GM12878 (cell line): ENCODE measurements around the gene VMO1. TPM values are rescaled to one million over a fixed set of nuclear protein-coding genes. Genes with fewer than 3 reads are reported as not detected.
A peak's percentile ranks its signal among the peaks of the same experiment; 100 is the strongest.

Experiments
- ATF7 ChIP-seq: fragments of 450-650 bp; IDR thresholded peaks from 2 replicates; pipeline ENCODE4 v1.6.1; 2016; ENCODE audit warnings: low read depth, mild to moderate bottlenecking
- BHLHE40 ChIP-seq, 2 experiments: fragments of 450-650 bp in 1 of 2; IDR thresholded peaks; 2 replicates each; pipeline ENCODE4 v1.6.1; 2011 to 2017; ENCODE audit warnings: low read depth in 2 of 2, borderline replicate concordance in 1 of 2, improper control_type of control experiment in 1 of 2, low read length in 1 of 2, mild to moderate bottlenecking in 1 of 2
- CEBPB ChIP-seq, 2 experiments: fragments of 150-350 bp in 1 of 2; IDR thresholded peaks; 2 replicates each; pipeline ENCODE4 v1.6.1; 2012 to 2014; ENCODE audit warnings: low read depth in 2 of 2, low read length in 2 of 2, borderline replicate concordance in 1 of 2, inconsistent platforms in 1 of 2
- CREM ChIP-seq: IDR thresholded peaks from 2 replicates; pipeline ENCODE4 v1.6.1; 2014; ENCODE audit warnings: antibody characterized with exemption, low read depth
- E2F8 ChIP-seq: fragments of 450-650 bp; IDR thresholded peaks from 2 replicates; pipeline ENCODE4 v1.6.1; 2018; ENCODE audit warnings: mild to moderate bottlenecking, low read depth, moderate library complexity; ENCODE audit not compliant: partially characterized antibody
- EED ChIP-seq: sonication (generic); IDR thresholded peaks from 2 replicates; pipeline ENCODE4 v1.6.1; 2016; ENCODE audit warnings: antibody characterized with exemption, low read depth
- EZH2 ChIP-seq: IDR thresholded peaks from 2 replicates; pipeline ENCODE4 v1.6.1; 2012; ENCODE audit warnings: low read depth, mild to moderate bottlenecking, control low read depth, inconsistent platforms, low read length, borderline replicate concordance; ENCODE audit not compliant: control insufficient read depth
- GATAD2B ChIP-seq: fragments of 450-650 bp; conservative IDR thresholded peaks from 2 replicates; pipeline ENCODE4 v1.6.1; 2017; ENCODE audit warnings: low read depth, mild to moderate bottlenecking, moderate library complexity
- IRF3 ChIP-seq: fragments of 450-650 bp; IDR thresholded peaks from 2 replicates; pipeline ENCODE4 v1.6.1; 2014; ENCODE audit warnings: mild to moderate bottlenecking
- MTA3 ChIP-seq: IDR thresholded peaks from 2 replicates; pipeline ENCODE4 v1.6.1; 2012; ENCODE audit warnings: low read length, inconsistent platforms, borderline replicate concordance
- MYB ChIP-seq: fragments of 150-350 bp; IDR thresholded peaks from 2 replicates; pipeline ENCODE4 v1.6.1; 2014; ENCODE audit warnings: mild to moderate bottlenecking, low read depth, low read length, borderline replicate concordance
- NFYB ChIP-seq: IDR thresholded peaks from 2 replicates; pipeline ENCODE4 v1.6.1; 2011; ENCODE audit warnings: low read depth, mild to moderate bottlenecking, low read length, improper control_type of control experiment, moderate library complexity; ENCODE audit not compliant: insufficient read depth
- NRF1 ChIP-seq: conservative IDR thresholded peaks from 2 replicates; pipeline ENCODE4 v1.6.1; 2011; ENCODE audit warnings: mild to moderate bottlenecking, low read depth, low read length, improper control_type of control experiment
- PAX8 ChIP-seq: fragments of 450-650 bp; IDR thresholded peaks from 2 replicates; pipeline ENCODE4 v1.6.1; 2017; ENCODE audit warnings: mild to moderate bottlenecking, moderate library complexity
- POLR2A ChIP-seq: IDR thresholded peaks from 2 replicates; pipeline ENCODE4 v1.6.1; 2011; ENCODE audit warnings: low read depth, mild to moderate bottlenecking, low read length
- POU2F2 ChIP-seq: IDR thresholded peaks from 3 replicates; pipeline ENCODE4 v1.6.1; 2011; ENCODE audit warnings: low read depth, mild to moderate bottlenecking, low read length, borderline replicate concordance
- RBBP5 ChIP-seq: fragments of 200-600 bp; sonication (generic); conservative IDR thresholded peaks from 2 replicates; pipeline ENCODE4 v1.6.1; 2016
- RUNX3 ChIP-seq: IDR thresholded peaks from 2 replicates; pipeline ENCODE4 v1.6.1; 2012; ENCODE audit warnings: low read length, inconsistent platforms
- SMARCA5 ChIP-seq: fragments of 450-650 bp; IDR thresholded peaks from 2 replicates; pipeline ENCODE4 v1.6.1; 2017; ENCODE audit warnings: mild to moderate bottlenecking
- TBL1XR1 ChIP-seq: IDR thresholded peaks from 2 replicates; pipeline ENCODE4 v1.6.1; 2012; ENCODE audit warnings: low read depth, low read length, improper control_type of control experiment
- TCF3 ChIP-seq: IDR thresholded peaks from 2 replicates; pipeline ENCODE4 v1.6.1; 2012; ENCODE audit warnings: low read depth, mild to moderate bottlenecking, low read length, borderline replicate concordance; ENCODE audit not compliant: insufficient read depth
- polyA plus RNA-seq, 11 experiments: library from polyadenylated mRNA; depleted of rRNA in 4 of 11; unstranded in 6 of 11; stranded (reverse) in 5 of 11; fragments of >200 nt; fragmentation: Nextera tagmentation in 4 of 11; fragmentation: Illumina TruSeq in 1 of 11; extraction: Ambion mirVana in 4 of 11; extraction: Trizol in 1 of 11; gene quantifications; 1 replicate in 1 of 11; 2 replicates in 10 of 11; pipeline versions ENCODE4 v1.2.1 to v1.2.3, GENCODE V29; 2011 to 2016; ENCODE audit warnings: inconsistent platforms in 2 of 11, missing spikeins in 2 of 11, low read depth in 1 of 11
- total RNA-seq, 4 experiments: library from RNA; depleted of rRNA in 3 of 4; stranded (reverse); fragments of >200 nt in 3 of 4; fragmentation: Illumina TruSeq in 1 of 4; extraction: Trizol in 1 of 4; gene quantifications; 2 replicates each; pipeline versions ENCODE4 v1.2.1 to v1.2.3, GENCODE V29; 2013 to 2021
- TF ChIP-seq, protein P1 (sequence below): fragments of 450-650 bp; formaldehyde crosslinking; IDR thresholded peaks from 2 replicates; pipeline ENCODE4 v1.4.0; 2022; ENCODE audit warnings: mild to moderate bottlenecking, moderate library complexity

The VMO1 gene
- total and polyA plus RNA-seq, 10 of the 15 experiments (the other 5 are each of a cell fraction or from before 2014, with no cell fraction given), result 0.27 to 0.54 (median 0.31) TPM; not detected in 7

GRCh38 chr17:4789951-4790704, 4.0 kb upstream of the VMO1 start (continued):
- TF ChIP-seq IRF3 (no peak), TCF3 (peak; percentile 63; the same call in 1 of the 2 replicates), NFYB (no peak), POU2F2 (0 out of 3 replicates have a peak, but pooled peaks have one; percentile 15), NRF1 (no peak), E2F8 (no peak), ATF7 (peak; percentile 34; the same call in 1 of the 2 replicates), MYB (no peak), TBL1XR1 (no peak), RBBP5 (no peak), EZH2 (no peak), CEBPB (IDR thresholded peaks at IDR 0.05; ENCODE audit: borderline replicate concordance in 1 of 2, low read depth in 2 of 2, low read length in 2 of 2) (no peak), EED (peak; percentile 31; the same call in 1 of the 2 replicates), GATAD2B (peak; percentile 99), RUNX3 (no peak), PAX8 (no peak), BHLHE40 (IDR thresholded peaks at IDR 0.05; ENCODE audit: borderline replicate concordance in 1 of 2, low read depth in 2 of 2, low read length in 1 of 2) (peak; percentile 50 to 81; a peak in 2 of 4 replicates), CREM (peak; percentile 45; the same call in 1 of the 2 replicates), SMARCA5 (peak; percentile 99), POLR2A (peak; percentile 76), MTA3 (no peak)
- TF ChIP-seq, protein P1, sequence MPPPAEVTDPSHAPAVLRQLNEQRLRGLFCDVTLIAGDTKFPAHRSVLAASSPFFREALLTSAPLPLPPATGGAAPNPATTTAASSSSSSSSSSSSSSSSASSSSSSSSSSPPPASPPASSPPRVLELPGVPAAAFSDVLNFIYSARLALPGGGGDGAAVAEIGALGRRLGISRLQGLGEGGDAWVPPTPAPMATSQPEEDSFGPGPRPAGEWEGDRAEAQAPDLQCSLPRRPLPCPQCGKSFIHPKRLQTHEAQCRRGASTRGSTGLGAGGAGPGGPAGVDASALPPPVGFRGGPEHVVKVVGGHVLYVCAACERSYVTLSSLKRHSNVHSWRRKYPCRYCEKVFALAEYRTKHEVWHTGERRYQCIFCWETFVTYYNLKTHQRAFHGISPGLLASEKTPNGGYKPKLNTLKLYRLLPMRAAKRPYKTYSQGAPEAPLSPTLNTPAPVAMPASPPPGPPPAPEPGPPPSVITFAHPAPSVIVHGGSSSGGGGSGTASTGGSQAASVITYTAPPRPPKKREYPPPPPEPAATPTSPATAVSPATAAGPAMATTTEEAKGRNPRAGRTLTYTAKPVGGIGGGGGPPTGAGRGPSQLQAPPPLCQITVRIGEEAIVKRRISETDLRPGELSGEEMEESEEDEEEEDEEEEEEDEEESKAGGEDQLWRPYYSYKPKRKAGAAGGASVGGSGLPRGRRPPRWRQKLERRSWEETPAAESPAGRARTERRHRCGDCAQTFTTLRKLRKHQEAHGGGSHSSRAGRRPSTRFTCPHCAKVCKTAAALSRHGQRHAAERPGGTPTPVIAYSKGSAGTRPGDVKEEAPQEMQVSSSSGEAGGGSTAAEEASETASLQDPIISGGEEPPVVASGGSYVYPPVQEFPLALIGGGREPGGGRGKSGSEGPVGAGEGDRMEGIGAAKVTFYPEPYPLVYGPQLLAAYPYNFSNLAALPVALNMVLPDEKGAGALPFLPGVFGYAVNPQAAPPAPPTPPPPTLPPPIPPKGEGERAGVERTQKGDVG, result no peak
